HG03432 (cell line): Measurements from ENCODE around the gene ITGB3.

Experiments used
- ATAC-seq: cut with Tn5 transposase; IDR thresholded peaks from one replicate; pipeline ENCODE4 v1.9.1; 2021; ENCODE audit warnings: mild to moderate bottlenecking, moderate library complexity; ENCODE audit not compliant: unreplicated experiment

Gene ITGB3

GRCh38 chr17:47274319-47275069, 20.9 kb downstream of the ITGB3 start:
- ATAC-seq = no peak

GRCh38 chr17:47275245-47275984, 21.8 kb downstream of the ITGB3 start:
- ATAC-seq = no peak

- ATAC-seq = no peak
These were observed 22.8 kb downstream of the ITGB3 start for GRCh38 chr17:47276444-47276843.

- no peak for ATAC-seq
These were observed 23.2 kb downstream of the ITGB3 start for GRCh38 chr17:47276868-47277267.

GRCh38 chr17:47277921-47278320, 24.3 kb downstream of the ITGB3 start:
- ATAC-seq = no peak

GRCh38 chr17:47278561-47278960, 24.9 kb downstream of the ITGB3 start:
- no peak for ATAC-seq

GRCh38 chr17:47279062-47279801, 25.6 kb downstream of the ITGB3 start:
- peak; percentile 84 for ATAC-seq

- ATAC-seq = no peak
These were observed 26.6 kb downstream of the ITGB3 start for GRCh38 chr17:47280072-47280811.

GRCh38 chr17:47281216-47281615, 27.6 kb downstream of the ITGB3 start:
- no peak for ATAC-seq

- ATAC-seq = no peak
These were observed 31.4 kb downstream of the ITGB3 start for GRCh38 chr17:47285003-47285402.

GRCh38 chr17:47286198-47286914, 32.7 kb downstream of the ITGB3 start:
- ATAC-seq = peak; percentile 81

- ATAC-seq = no peak
These were observed 33.4 kb downstream of the ITGB3 start for GRCh38 chr17:47287068-47287467.

GRCh38 chr17:47287639-47288038, 34.0 kb downstream of the ITGB3 start:
- ATAC-seq = no peak

GRCh38 chr17:47288531-47289116, 35.0 kb downstream of the ITGB3 start:
- ATAC-seq = no peak

GRCh38 chr17:47289302-47289701, 35.7 kb downstream of the ITGB3 start:
- ATAC-seq = no peak

GRCh38 chr17:47290870-47291241, 37.2 kb downstream of the ITGB3 start:
- no peak for ATAC-seq

GRCh38 chr17:47291242-47291873, 37.7 kb downstream of the ITGB3 start:
- no peak for ATAC-seq

GRCh38 chr17:47292206-47292605, 38.6 kb downstream of the ITGB3 start:
- ATAC-seq = no peak

GRCh38 chr17:47295037-47295873, 41.6 kb downstream of the ITGB3 start:
- no peak for ATAC-seq
